AG10803 (cell line): ENCODE measurements around the gene HBG1.
"Not testable (repeated sequence)": the region's sequence is repeated elsewhere in the genome, so short reads cannot be mapped to it uniquely, and the experiment has no call there.

ENCODE experiments used
- DNase-seq: peaks from one replicate; pipeline ENCODE4 v3.0.0; 2010; ENCODE audit warnings: low read depth
- H3K4me3 ChIP-seq: 2 replicates; pipeline ENCODE4 v1.5.1; 2011; ENCODE audit warnings: mild to moderate bottlenecking, low read length, control low read depth
- CTCF ChIP-seq: conservative IDR thresholded peaks from 2 replicates; pipeline ENCODE4 v1.5.1; 2011; ENCODE audit warnings: mild to moderate bottlenecking, low read length, control low read depth, inconsistent platforms

Gene HBG1

DNA sequence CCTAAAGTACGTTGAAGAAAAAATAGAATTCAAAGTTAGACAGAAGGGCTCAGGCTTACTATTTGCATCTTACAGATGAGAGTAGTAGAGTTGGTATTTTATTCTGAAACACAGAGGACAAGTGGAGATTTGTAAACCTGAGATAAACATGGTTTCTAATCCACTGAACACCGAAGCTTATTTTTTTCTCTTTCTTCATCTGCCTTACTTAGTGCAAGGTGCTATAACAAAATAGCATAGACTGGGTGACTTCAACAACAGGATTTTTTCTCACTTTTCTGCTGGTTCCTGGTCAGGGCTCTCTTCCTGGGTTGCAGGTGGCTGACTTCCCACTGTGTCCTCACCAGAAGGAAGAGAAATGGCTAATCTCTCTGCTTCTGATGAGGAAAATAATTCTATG is 2.1 kb upstream of the HBG1 start:
- no peak for DNase-seq
- H3K4me3 ChIP-seq: no peak overlapping the region
- TF ChIP-seq CTCF: no peak

DNA sequence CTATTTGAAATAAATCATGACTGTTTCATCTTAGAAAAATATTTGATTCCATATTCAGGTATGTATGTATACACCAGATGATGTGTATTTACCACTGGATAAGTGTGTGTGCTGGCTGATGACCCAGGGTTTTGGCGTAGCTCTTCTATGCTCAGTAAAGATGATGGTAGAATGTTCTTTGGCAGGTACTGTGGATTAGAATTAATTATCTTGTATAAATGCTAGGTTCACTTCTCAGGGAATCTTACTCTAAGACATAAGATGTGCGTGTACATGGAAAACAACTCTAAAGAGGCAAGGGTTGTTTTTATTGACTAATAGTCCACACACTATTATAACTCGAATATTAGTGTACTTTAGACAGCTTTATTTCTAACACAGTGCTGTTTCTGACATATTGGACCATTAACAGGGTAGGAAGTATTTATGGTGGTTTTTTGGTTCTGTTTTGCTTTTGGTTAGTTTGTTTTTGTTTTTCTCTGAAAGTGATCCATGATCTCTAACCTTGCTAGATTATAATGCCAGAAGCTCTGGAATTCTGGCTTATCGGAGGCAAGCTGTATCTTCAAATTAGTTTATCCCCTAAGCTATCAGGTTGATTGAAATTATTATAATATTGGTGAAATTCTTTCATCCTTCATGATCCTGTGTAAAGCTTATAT is 1.0 kb upstream of the HBG1 start:
- TF ChIP-seq CTCF: no peak
- H3K4me3 ChIP-seq: no peak overlapping the region

DNA sequence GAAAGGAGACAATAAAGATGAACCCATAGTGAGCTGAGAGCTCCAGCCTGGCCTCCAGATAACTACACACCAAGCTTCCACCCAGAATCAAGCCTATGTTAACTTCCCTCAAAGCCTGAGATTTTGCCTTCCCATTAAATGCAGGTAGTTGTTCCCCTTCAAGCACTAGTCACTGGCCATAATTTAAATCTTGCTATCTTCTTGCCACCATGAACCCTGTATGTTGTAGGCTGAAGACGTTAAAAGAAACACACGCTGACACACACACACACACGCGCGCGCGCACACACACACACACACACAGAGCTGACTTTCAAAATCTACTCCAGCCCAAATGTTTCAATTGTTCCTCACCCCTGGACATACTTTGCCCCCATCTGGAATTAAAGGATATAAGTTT is 1.2 kb downstream of the HBG1 start:
- H3K4me3 ChIP-seq, DNase-seq: not testable (repeated sequence)

More for the DNA sequence above, 1.0 kb upstream of the HBG1 start:
- DNase-seq: no peak

DNA sequence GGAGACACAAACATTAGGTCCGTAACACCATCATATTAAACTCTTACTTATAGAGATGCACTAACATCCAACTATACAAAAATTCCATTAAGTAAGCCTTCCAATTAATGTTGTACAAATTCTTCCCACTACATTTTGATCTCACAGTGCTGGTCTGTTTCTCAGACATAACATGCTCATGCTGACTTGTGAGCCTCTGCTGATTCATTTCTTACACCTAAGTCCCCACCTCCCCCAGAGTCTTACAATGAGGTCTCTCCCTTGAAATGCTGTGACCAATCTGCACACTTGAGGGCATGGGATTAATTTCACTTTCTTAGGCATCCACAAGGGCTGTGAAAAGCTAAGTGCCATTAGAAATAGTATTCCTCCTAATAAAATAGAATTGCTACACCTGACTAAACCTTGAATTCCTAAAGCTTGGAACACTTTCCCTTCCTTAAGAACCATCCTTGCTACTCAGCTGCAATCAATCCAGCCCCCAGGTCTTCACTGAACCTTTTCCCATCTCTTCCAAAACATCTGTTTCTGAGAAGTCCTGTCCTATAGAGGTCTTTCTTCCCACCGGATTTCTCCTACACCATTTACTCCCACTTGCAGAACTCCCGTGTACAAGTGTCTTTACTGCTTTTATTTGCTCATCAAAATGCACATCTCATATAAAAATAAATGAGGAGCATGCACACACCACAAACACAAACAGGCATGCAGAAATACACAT is 2.0 kb downstream of the HBG1 start:
- TF ChIP-seq CTCF: no peak
- DNase-seq: no peak
- no peak overlapping the region for H3K4me3 ChIP-seq

DNA sequence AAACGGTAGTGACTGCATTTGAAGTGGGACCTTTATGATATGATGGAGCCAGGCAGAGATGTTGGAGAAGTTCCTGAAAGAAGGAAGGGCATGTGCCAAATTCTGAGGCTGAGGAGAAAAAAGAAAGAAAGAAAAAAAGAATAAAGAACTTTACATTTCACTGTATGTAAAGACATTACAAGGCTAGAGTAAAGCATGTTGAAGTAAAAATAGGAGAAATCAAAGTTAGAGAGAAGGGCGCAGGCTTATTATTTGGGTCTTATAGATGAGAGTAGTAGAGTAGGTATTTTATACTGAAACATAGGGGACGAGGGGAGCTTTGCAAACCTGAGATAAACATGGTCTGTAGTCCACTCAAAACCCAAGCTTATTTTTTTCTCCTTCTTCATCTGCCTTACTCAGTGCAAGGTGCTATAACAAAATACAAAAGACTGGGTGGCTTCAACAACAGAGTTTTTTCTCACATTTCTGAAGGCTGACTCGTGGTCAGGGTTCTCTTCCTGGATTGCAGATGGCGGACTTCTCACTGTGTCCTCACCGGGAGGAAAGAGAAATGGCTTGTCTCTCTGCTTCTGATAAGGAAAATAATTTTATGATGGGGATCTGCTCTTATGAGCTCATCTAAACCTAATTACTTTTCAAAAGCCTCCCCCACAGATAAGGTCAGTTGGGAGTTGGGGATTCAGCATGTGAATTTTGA is 2.7 kb downstream of the HBG1 start:
- DNase-seq: no peak
- no peak for TF ChIP-seq CTCF
- no peak overlapping the region for H3K4me3 ChIP-seq

- TF ChIP-seq CTCF: no peak
- H3K4me3 ChIP-seq: no peak overlapping the region
- no peak for DNase-seq
Measured at GRCh38 chr11:5245155-5245554, 4.5 kb downstream of the HBG1 start.

- TF ChIP-seq CTCF: no peak
- no peak for DNase-seq
- H3K4me3 ChIP-seq: no peak overlapping the region
Measured at GRCh38 chr11:5243816-5244180, 5.9 kb downstream of the HBG1 start.
